Fibroblast of skin of back (primary cell): ENCODE data around the gene ASGR2.
A peak's percentile ranks its signal among the peaks of the same experiment; 100 is the strongest.
"Not testable (repeated sequence)": the region's sequence is repeated elsewhere in the genome, so short reads cannot be mapped to it uniquely, and the experiment has no call there.

Source experiments
- DNase-seq: peaks from one replicate; pipeline ENCODE4 v3.0.0-alpha.2; 2013

Gene ASGR2

DNA sequence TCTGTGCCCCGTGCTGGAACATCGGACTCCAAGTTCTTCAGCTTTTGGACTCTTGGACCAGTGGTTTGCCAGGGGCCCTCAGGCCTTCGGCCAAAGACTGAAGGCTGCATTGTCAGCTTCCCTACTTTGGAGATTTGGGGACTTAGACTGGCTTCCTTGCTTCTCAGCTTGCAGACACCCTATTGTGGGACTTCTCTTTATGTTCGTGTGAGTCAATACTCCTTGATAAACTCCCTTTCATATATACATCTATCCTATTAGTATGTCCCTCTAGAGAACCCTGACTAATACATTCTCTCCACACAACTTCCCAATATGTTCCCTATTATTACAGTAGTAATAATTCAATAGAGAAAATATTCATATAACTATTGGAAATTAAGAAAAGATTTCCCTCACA lies 9.2 kb upstream of the ASGR2 start:
- DNase-seq, result no peak

- DNase-seq, result peak; percentile 58
These were observed 7.8 kb upstream of the ASGR2 start for GRCh38 chr17:7122381-7122780.

DNA sequence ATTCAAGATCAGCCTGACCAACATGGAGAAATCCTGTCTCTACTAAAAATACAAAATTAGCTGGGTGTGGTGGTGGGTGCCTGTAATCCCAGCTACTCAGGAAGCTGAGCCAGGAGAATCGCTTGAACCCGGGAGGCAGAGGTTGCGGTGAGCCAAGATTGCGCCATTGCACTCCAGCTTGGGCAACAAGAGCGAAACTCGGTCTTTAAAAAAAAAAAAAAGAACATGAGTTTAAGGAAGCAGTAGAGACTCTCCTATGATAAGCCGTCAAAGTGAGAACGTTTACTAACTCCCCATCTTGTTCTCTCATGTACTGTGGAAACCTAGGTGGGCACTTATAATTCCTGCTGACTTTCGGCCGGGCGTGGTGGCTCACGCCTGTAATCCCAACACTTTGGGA lies 6.0 kb upstream of the ASGR2 start:
- DNase-seq, result not testable (repeated sequence)

GRCh38 chr17:7120123-7120522 lies 5.5 kb upstream of the ASGR2 start:
- DNase-seq, result no peak

DNA sequence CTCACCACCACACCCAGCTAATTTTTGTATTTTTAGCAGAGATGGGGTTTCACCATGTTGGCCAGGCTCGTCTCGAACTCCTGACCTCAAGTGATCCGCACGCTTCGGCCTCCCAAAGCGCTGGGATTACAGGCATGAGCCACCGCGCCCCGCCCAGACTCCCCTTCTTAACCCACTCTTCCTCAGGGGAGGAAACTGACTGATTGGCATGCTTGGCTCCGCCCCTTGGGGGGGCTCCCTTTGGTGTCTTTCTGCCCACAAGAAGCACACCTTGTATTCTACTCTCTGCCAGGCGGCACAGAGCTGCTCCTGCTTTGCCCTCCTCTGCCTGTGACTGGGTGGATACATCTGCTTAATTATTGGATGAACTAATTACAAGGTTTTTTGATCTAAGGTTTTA lies 4.7 kb upstream of the ASGR2 start:
- DNase-seq, result no peak

GRCh38 chr17:7114875-7115614 lies 423 bp upstream of the ASGR2 start:
- no peak for DNase-seq

- no peak for DNase-seq
These were observed 1.1 kb downstream of the ASGR2 start for GRCh38 chr17:7113273-7114071.

- no peak for DNase-seq
These were observed 2.0 kb downstream of the ASGR2 start for GRCh38 chr17:7112510-7113108.

DNA sequence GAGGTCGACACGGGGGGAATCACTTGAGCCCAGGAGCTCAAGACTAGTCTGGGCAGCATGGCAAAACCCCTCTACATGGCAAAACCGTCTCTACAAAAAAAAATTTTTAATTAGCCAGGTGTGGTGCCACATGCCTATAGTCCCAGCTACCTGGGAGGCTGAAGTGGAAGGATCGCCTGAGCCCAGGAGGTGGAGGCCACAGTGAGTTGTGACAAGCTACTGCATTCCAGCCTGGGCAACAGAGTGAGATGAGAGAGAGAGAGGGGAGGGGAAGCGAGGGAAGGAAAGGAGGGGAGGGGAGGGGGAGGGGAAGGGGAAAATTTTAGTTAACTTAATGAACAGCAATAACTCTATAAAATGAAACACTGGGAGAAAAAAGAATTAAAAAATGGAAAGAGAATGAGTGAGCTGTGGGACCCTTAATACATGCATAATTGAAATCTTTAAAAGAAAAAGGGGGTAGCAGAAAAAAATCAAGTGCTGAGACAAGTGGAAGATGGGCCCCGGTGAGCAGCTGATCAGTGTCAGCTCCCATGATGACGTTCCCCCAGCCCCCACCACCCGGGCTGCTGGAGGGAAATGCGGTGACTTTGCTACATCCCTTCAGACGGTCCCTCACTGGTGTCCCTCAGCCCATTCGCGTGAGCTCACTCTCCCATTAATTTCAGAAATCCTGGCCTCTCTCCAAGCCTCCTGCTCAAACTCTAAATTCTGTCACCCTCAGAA lies 2.7 kb downstream of the ASGR2 start:
- no peak for DNase-seq

DNA sequence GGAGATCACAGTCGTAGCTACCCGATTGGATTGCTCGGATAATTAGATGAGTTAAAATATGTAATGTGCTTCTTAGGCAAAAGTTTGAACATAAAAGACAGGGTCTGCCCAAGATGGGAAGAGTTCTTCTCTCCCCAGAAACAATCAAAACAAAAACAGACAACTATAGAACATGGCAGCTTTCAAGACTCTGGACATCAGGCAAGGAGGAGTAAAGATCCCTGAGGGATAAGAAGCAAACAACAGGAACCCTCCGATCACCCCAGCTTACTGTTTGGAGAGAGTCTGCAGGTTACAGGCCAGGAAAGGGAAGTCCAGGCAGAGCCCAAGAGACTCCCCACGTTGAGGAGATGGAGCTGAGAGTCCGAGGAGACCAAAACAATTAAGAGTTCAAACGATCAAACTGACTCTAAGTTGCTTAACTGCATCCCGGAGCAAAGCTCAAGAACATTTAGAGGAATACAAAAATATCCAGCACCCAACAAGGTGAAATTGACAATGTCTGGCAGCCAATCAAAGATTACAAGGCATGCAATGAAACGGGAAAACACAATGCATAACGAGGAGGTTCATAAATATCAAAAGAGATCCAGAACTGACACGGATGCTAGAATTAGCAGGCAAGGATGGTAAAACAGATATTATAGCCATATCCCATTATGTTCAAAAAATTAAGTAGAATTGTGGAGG lies 3.9 kb downstream of the ASGR2 start:
- DNase-seq, result no peak

DNA sequence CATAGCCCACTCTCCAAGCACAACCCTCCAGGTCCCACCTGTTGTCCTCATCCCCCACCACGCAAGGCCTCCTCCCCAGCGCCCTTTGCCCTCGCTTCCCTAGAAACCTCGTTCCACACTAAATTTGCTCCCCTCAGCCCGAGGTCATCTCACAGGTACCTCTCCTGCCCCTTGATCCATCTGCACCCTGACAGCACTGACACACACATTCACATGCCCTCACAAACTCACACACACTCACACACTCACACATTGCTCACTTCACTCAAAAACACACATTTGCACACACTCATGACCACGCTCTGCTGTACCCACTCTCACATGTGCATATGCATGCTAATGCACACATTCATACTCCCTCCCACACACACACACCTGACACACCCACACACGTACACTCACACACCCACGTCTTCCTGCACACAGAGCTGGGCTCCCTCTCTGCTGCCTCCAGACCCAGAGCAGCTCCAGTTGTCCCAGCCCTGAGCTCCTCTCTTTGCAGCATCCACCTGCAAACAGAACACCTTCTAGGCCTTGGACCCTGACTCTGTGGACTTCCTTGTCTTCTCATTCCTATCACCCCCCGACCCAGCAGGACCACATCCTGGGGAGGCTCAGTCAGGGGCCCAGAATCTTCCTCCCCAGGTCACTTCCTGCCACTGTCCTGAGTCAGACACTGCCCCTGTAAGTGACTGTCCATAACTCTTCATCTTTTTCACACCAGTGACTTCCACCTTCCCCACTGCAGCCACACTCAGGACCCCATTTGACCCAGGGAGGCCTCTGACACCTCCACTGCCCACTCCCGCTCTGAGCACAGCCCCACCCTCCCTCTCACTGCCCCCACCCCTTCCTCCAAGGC lies 4.9 kb downstream of the ASGR2 start:
- no peak for DNase-seq

DNA sequence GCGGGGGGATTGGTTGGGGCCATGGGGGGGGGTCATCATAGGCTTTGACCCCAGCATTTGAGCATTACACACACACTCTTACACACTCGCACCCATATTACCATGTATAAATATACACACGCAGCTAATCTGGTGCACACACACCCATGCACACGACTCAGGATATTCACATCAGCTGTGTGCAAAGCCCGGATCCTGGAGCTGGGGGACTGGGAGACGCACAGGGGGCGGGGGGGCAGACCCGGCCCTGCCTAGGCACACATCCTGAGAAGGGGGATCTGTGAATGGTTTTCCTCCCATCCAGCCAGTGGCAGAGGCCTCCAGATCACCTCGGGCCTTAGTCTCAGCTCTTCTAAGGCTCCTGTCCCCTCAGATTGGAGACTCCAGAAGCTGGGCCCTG lies 5.6 kb downstream of the ASGR2 start:
- DNase-seq, result no peak

DNA sequence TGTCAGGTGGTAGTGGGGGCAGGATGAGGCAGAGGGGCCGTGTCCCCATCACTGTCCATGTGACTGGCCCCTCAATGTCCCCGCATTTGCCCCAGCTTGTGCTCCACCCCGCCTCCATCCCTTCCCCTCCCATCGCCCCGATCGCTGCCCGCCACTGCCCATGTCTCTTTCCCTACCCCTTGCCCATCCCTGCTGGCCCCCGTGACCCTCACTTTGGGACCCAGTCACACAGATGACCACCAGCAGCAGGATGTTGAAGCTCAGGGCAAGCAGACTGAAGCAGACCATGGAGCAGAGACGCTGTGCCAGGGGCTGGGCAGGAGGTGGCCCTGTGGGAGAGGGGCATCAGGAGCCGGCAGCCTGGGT lies 6.1 kb downstream of the ASGR2 start:
- DNase-seq, result no peak

DNA sequence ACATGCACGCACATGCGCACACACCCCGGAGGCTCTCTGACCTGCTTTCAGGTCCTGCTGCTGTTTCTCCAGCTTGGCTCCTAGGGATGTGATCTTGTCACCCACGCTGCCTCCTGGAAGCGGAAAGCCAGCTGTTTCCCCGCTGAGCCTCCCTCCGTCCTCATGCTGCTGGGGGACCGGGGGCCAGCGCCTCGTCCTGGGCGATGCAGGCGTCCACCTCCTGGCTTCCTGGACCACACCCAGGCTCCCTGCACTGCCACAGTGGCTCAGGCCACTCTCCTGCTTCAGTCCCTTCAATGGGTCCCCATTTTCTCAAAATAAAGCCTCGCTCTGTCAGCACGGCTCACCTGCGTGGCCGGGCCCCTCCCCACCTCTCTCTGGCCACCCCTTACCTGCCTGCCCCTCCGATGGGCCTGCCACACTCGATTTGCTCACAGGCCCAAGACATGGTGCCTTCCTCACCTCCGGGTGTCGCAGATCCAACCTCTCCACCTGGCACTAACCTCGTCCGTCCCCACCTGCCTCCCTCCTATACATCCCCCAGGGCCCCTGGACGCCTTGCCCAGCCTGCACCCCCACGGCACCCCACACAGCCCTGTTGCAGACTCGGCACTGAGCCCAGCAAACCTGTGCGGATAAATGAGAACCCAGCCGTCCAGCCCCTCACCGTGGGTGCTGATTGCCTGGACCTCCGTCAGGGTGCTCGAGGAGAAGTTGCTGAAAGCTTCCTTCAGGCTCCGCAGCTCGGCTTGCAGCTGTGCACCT lies 6.6 kb downstream of the ASGR2 start:
- no peak for DNase-seq

DNA sequence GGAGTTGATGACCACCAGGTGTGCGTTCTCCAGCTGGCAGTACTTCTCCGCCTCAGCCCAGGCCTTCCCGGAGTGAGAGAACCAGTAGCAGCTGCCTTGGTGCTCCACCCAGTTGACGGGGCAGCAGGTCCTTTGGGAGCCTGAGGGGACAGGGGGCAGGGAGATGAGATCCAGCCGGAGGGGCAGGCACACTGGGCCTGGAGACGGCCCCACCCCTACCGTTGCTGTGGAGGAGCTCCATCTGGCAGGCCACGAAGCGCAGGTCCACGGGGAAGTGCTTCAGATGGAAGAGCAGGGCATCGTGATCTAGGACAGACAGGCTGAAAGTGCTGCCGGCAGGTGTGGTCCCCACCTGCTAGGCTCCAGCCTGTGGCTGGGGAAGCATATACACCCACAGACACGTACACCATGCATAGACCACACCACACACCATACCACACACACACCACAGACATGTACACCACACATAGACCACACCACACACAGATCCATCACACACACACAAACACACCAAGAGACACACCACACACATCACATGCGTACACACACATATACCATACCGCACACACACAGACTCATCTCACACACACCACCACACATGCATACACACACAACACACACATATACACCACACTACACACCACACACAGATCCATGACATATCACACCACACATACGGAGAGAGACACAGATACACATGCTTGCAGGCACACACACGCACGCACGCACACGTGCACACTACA lies 7.4 kb downstream of the ASGR2 start:
- DNase-seq, result no peak

DNA sequence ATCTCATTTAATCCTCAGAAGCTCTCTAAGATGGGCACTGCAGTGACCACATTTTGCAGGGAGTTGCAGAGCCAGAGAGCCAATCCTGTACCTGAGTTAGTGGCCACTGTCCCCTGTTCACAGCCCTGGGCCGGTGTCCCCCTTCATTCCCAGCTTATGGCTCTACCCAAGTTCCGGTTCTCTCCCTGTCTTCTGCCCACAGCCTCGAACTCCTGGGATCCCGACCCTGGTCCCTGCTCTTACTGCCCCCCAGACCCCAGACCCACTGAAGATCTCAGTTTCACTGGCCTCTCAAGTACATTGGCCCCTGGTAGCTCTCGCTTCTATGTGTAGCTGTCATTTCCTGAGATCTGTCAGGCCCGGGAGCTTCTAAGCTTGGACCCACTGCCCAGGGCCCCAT lies 12.2 kb downstream of the ASGR2 start:
- DNase-seq, result no peak

GRCh38 chr17:7101531-7101930 lies 13.1 kb downstream of the ASGR2 start:
- no peak for DNase-seq

GRCh38 chr17:7100641-7101379 lies 13.8 kb downstream of the ASGR2 start:
- DNase-seq, result not testable (repeated sequence)

DNA sequence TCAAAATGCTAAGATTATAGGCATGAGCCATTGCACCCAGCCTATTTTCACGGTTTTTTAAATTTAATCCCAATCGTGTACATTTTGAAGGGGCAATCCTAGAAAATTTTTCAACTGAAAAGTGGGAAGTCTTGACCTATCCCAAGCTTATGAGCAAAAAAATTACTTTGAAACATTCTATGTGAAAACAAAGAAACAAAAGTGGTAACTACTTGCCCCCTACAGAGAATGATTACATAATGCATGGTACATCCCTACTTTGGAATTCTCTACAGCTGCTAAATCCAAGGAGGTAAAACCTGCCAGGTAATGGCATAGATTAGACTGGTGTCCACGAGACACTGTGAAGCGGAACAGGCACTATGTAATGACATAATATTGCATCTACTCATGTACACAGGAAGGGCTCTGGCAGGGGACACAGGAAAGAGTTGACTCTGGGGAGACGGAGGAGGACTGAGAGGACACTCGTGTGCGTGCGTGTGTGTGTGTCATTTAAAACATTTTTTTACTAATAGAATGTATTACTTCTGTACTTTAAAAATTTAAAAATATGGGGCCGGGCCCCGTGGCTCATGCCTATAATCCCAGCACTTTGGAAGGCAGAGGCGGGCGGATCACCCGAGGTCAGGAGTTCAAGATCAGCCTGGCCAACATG lies 15.7 kb downstream of the ASGR2 start:
- DNase-seq, result no peak
